ENCODE results near the gene CUL3. TPM values are rescaled to one million over a fixed set of nuclear protein-coding genes. Genes with fewer than 3 reads are reported as not detected.
"Not testable (repeated sequence)": the region's sequence is repeated elsewhere in the genome, so short reads cannot be mapped to it uniquely, and the experiment has no call there.

Gene CUL3
- total RNA-seq, 2 donors from 2014 or later, result 26.5 to 33.3 TPM

DNA sequence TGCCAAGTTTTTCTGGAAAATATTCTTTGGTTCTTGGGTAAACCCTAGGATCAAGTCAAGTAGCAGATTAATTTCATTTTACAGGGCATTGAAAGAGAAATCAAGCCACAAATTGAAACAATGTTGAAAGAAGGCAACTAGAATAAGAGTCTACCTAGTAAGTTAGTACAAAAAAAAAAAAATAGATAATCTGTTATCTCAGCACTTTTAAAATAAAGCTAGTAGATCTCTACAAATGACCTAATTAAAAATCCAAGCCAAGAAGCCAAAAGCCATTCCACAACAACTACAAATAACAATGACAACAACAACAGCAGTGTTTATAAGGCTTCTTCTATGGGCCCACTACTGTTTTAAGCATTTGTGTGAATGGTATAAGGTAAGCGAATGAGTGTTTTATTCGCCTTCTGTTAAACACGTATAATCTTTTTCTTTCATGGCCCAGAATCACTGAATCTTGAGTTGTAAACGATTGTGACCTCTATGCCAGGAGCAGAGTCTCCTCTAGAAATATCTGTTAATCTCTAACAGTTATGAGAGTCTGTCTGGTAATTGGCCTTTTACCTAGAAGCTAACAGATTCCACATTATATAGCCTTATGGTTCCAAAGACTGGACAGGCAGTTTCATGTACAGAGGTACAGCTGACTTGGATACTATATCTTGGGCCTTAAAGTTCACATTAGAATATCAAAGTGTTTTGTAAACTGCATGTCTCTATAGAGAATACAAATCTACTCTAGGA is 28.6 kb upstream of the CUL3 start:
- DNase-seq, result no peak
- Histone ChIP-seq H3K27me3 (no peaks in the 10 kb centered on the region), H3K36me3 (replicated peaks in 1 of 2; ENCODE audit: insufficient read depth in 1 of 2, low read depth in 2 of 2) (no peaks in the 10 kb centered on the region), H3K27ac (no peak overlapping the region), H3K4me3 (no peak overlapping the region), H3K9me3 (no peaks in the 10 kb centered on the region), H3K4me1 (no peaks in the 10 kb centered on the region)
- ATAC-seq, result no peak
- WGBS, 2 donors, result 68 to 81% methylated on average over 4 of the region's 4 CpGs
- intact Hi-C loops (cut with DNase I), result no loop called here
- TF ChIP-seq, protein P1, sequence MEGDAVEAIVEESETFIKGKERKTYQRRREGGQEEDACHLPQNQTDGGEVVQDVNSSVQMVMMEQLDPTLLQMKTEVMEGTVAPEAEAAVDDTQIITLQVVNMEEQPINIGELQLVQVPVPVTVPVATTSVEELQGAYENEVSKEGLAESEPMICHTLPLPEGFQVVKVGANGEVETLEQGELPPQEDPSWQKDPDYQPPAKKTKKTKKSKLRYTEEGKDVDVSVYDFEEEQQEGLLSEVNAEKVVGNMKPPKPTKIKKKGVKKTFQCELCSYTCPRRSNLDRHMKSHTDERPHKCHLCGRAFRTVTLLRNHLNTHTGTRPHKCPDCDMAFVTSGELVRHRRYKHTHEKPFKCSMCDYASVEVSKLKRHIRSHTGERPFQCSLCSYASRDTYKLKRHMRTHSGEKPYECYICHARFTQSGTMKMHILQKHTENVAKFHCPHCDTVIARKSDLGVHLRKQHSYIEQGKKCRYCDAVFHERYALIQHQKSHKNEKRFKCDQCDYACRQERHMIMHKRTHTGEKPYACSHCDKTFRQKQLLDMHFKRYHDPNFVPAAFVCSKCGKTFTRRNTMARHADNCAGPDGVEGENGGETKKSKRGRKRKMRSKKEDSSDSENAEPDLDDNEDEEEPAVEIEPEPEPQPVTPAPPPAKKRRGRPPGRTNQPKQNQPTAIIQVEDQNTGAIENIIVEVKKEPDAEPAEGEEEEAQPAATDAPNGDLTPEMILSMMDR (IDR thresholded peaks at IDR 0.05), result no peak
- TF ChIP-seq POLR2A (IDR thresholded peaks at IDR 0.05), result no peak

DNA sequence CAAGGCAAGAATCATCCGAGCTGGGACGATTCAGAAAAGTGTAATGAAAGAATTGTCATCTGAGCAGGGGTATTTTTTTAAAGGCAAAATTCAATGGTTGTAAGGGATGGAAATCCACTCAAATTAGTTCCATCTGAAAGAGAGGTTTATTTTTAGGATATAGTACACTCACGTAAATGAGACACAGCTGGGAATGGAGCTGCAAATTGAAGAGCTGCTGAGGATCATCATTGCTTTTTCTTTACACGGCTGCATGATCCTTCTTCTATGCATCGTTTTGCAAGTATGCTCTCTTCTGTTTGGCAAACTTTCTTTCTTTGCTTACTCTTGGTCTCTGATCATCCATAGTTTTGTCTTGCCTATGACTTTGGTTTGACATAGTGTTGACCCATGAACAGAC is 27.4 kb upstream of the CUL3 start:
- no peak overlapping the region for H3K27ac ChIP-seq
- TF ChIP-seq, protein P1 (IDR thresholded peaks at IDR 0.05), result no peak
- no peak for TF ChIP-seq POLR2A (IDR thresholded peaks at IDR 0.05)
- intact Hi-C loops (cut with DNase I), result no loop called here
- ATAC-seq (no peak), DNase-seq (no peak)
- no peak overlapping the region for H3K4me3 ChIP-seq
- H3K36me3 ChIP-seq (replicated peaks in 1 of 2; ENCODE audit: insufficient read depth in 1 of 2, low read depth in 2 of 2), result no peaks in the 10 kb centered on the region
- H3K4me1 ChIP-seq, result no peaks in the 10 kb centered on the region
- H3K27me3 ChIP-seq, result no peaks in the 10 kb centered on the region
- H3K9me3 ChIP-seq, result no peaks in the 10 kb centered on the region
- WGBS, 2 donors, result 78 to 80% methylated on average over 5 of the region's 5 CpGs

GRCh38 chr2:224611938-224612337 is 26.8 kb upstream of the CUL3 start:
- Histone ChIP-seq H3K27ac (no peak overlapping the region), H3K36me3 (replicated peaks in 1 of 2; ENCODE audit: insufficient read depth in 1 of 2, low read depth in 2 of 2) (no peaks in the 10 kb centered on the region), H3K4me1 (no peaks in the 10 kb centered on the region), H3K27me3 (no peaks in the 10 kb centered on the region), H3K9me3 (no peaks in the 10 kb centered on the region), H3K4me3 (no peak overlapping the region)
- no peak for DNase-seq
- no peak for TF ChIP-seq POLR2A (IDR thresholded peaks at IDR 0.05)
- TF ChIP-seq, protein P1 (IDR thresholded peaks at IDR 0.05), result no peak
- intact Hi-C loops (cut with DNase I), result no loop called here
- no peak for ATAC-seq
- 60 to 67% methylated on average over 3 of the region's 3 CpGs for WGBS, 2 donors

- Histone ChIP-seq H3K4me1 (no peaks in the 10 kb centered on the region), H3K27me3 (no peaks in the 10 kb centered on the region), H3K27ac (no peak overlapping the region), H3K4me3 (no peak overlapping the region), H3K36me3 (replicated peaks in 1 of 2; ENCODE audit: insufficient read depth in 1 of 2, low read depth in 2 of 2) (no peaks in the 10 kb centered on the region), H3K9me3 (no peaks in the 10 kb centered on the region)
- DNase-seq (no peak), ATAC-seq (no peak)
- intact Hi-C loops (cut with DNase I), result no loop called here
- TF ChIP-seq, protein P1 (IDR thresholded peaks at IDR 0.05), result no peak
- no peak for TF ChIP-seq POLR2A (IDR thresholded peaks at IDR 0.05)
- WGBS, 2 donors, result 38 to 44% methylated on average over 3 of the region's 3 CpGs
These were observed 22.9 kb upstream of the CUL3 start for GRCh38 chr2:224608104-224608503.

DNA sequence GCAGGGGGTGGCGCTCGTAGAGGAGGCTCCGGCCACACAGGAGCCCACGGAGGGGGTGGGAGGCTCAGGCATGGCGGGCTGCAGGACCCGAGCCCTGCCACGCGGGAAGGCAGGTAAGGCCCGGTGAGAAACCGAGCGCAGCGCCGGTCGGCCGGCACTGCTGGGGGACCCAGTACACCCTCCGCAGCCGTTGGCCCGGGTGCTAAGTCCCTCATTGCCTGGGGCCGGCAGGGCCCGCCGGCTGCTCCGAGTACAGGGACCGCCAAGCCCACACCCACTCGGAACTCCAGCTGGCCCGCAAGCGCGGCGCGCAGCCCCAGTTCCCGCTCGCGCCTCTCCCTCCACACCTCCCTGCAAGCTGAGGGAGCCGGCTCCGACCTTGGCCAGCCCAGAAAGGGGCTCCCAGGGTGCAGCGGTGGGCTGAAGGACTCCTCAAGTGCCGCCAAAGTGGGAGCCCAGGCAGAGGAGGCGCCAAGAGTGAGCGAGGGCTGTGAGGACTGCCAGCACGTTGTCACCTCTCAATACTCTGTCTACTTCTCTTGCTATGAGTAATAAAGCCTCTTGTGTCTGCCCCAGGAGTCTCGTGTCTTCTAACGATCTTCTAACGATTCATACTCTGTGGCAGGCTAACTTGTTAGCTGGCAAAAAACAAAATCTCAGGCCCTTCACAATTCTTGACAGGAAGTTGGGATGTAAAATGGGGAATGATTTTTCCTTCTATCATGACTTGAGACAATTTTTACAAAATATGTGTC is 18.8 kb upstream of the CUL3 start:
- H3K27ac ChIP-seq; H3K9me3 ChIP-seq; ATAC-seq; H3K36me3 ChIP-seq (replicated peaks in 1 of 2; ENCODE audit: insufficient read depth in 1 of 2, low read depth in 2 of 2); H3K27me3 ChIP-seq; DNase-seq; H3K4me1 ChIP-seq; H3K4me3 ChIP-seq; intact Hi-C loops (cut with DNase I): not testable (repeated sequence)
- 86 to 95% methylated on average over 26 to 39 of the region's 42 CpGs for WGBS, 2 donors

DNA sequence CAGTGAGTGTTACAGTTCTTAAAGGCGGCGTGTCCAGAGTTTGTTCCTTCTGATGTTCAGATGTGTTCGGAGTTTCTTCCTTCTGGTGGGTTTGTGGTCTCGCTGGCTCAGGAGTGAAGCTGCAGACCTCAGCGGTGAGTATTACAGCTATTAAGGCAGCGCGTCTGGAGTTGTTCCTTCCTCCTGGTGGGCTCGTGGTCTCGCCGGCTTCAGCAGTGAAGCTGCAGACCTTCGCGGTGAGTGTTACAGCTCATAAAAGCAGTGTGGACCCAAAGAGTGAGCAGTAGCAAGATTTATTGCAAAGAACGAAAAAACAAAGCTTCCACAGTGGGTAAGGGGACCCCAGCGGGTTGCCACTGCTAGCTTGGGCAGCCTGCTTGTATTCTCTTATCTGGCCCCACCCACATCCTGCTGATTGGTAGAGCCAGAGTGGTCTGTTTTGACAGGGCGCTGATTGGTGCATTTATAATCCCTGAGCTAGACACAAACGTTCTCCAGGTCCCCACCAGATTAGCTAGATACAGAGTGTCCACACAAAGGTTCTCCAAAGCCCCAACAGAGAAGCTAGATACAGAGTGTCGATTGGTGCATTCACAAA is 17.7 kb upstream of the CUL3 start:
- DNase-seq; ATAC-seq; H3K9me3 ChIP-seq; H3K4me3 ChIP-seq; H3K4me1 ChIP-seq; H3K36me3 ChIP-seq (replicated peaks in 1 of 2; ENCODE audit: insufficient read depth in 1 of 2, low read depth in 2 of 2); intact Hi-C loops (cut with DNase I); H3K27ac ChIP-seq; H3K27me3 ChIP-seq: not testable (repeated sequence)
- 77 to 93% methylated on average over 15 to 17 of the region's 17 CpGs for WGBS, 2 donors

All from body of pancreas (tissue), 4 donors.